ENCODE measurements around the gene SEC24B.

Gene SEC24B

DNA sequence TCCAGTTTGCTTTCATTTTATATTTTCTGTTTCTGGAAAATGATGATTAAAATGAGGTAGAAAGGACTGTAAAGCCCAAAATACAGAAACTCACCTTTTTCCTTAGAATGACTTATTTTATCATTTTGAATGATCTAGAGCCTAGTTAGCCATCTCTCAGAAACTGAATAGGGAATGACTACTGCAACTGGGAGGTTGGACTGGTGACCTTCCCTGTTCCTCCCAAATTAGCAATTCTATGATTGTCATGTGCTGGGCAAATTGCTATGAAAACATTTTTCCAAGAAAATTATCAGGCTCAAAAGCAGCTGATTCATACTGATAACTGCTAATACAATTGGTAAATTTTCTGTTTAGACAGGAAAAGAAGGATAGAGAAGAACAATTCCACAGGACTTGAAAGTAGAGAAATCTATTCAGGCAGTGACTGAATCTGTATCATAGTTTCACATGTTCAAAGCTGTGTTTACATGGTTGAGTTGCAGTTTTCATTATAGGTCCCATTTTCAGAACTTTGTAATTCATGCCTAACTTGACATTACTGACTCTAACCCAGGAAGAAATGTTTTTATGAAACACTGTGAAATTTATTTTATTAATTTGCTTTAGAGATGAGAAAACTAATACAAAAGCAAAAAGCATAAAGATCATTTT, 43.4 kb upstream of the SEC24B start:
- CTCF ChIA-PET, result no interaction called here
- POLR2A ChIA-PET, result no interaction called here
- TF ChIP-seq BHLHE40 (IDR thresholded peaks at IDR 0.05; ENCODE audit: borderline replicate concordance), result no peak
- DNase-seq (ENCODE audit: extremely low spot score), result no peak

DNA sequence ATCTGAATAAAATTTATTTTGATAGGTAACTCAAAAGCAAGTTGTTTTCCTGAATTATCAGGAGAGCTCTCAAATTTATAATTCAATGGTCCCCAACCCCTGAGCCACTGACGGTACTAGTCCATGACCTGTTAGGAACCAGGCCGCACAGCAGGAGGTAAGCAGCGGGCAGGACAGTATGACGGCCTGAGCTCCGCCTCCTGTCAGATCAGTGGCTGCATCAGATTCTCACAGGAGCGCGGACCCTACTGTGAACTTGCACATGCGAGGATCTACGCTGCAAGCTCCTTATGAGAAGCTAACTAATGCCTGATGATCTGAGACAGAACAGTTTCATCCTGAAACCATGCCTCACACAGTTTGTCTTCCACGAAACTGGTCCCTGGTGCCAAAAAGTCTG, 37.9 kb upstream of the SEC24B start:
- no peak for DNase-seq (ENCODE audit: extremely low spot score)
- POLR2A ChIA-PET, result no interaction called here
- CTCF ChIA-PET, result no interaction called here
- TF ChIP-seq FOXA1 (IDR thresholded peaks at IDR 0.05) (no peak), FOXM1 (IDR thresholded peaks at IDR 0.05; ENCODE audit: borderline replicate concordance) (no peak), ELF4 (IDR thresholded peaks at IDR 0.05) (no peak), L3MBTL2 (conservative IDR thresholded peaks at IDR 0.05) (no peak), SUZ12 (IDR thresholded peaks at IDR 0.05) (no peak), ZNF384 (IDR thresholded peaks at IDR 0.05) (no peak), HDGF (IDR thresholded peaks at IDR 0.05; ENCODE audit: borderline replicate concordance) (no peak), LEF1 (IDR thresholded peaks at IDR 0.05; ENCODE audit: borderline replicate concordance) (no peak), SP1 (IDR thresholded peaks at IDR 0.05) (no peak)

DNA sequence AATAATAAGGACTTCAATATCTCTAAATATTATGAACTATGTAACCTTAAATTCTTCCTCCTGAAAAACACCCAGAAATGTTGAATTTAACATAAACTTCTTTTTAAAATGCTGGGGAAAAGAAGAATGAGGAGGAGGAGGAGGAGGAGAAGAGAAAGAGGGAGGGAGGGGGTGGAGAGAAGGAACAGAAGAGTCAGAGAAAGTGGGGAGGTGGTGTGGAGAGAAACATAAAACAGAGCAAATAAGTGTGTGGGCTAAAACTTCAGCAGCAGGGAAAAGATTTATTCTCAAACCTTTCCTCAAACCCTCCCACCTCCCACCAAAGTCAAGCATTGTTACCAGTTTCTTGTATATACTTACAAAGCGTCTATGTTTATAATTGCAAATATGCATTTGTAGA, 34.7 kb upstream of the SEC24B start:
- TF ChIP-seq HDGF (IDR thresholded peaks at IDR 0.05; ENCODE audit: borderline replicate concordance) (no peak), ARNT (IDR thresholded peaks at IDR 0.05) (no peak), SP1 (IDR thresholded peaks at IDR 0.05) (no peak), L3MBTL2 (conservative IDR thresholded peaks at IDR 0.05) (no peak), NFRKB (IDR thresholded peaks at IDR 0.05) (no peak), SUZ12 (IDR thresholded peaks at IDR 0.05) (no peak), ELF4 (IDR thresholded peaks at IDR 0.05) (no peak), FOXA1 (IDR thresholded peaks at IDR 0.05) (no peak)
- TF ChIP-seq, protein P1, sequence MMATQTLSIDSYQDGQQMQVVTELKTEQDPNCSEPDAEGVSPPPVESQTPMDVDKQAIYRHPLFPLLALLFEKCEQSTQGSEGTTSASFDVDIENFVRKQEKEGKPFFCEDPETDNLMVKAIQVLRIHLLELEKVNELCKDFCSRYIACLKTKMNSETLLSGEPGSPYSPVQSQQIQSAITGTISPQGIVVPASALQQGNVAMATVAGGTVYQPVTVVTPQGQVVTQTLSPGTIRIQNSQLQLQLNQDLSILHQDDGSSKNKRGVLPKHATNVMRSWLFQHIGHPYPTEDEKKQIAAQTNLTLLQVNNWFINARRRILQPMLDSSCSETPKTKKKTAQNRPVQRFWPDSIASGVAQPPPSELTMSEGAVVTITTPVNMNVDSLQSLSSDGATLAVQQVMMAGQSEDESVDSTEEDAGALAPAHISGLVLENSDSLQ (IDR thresholded peaks at IDR 0.05), result no peak
- DNase-seq (ENCODE audit: extremely low spot score), result no peak
- ChIA-PET CTCF (no interaction called here), POLR2A (no interaction called here)

DNA sequence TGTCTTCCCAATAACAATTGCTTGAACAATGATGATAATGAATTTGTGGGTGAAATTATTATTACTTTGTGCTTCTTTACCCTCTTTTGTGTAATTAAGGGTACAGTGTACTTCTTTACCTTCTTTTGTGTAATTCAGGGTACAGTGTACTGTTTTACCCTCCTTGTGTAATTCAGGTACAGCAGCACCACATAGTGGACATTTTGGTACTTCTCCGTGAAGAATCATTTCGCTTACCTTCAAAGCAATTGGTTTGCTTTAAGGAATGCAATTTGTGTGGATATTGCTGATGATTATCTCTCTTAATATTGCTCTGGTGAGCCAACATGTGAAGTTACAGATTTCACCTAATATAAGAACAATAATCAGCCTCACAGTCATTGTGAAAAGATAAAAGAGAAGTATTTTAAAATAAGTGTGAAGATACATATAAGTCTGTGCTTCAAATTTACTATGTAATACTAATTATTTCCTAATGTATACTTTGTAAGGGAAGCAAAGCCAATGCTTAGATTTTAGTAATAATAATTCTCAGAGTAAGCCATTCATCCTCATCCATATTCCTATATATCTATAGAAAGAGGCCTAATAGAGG, 27.2 kb upstream of the SEC24B start:
- CTCF ChIA-PET, result interaction anchor here (0.6 to 1.2 kb wide), 6 partner anchors 9 to 572 kb away, joined by 3 to 5 read pairs (median 4); no protein-coding TSS in a partner anchor
- TF ChIP-seq FOXA1 (IDR thresholded peaks at IDR 0.05) (no peak), TARDBP (IDR thresholded peaks at IDR 0.05) (no peak), ZNF384 (IDR thresholded peaks at IDR 0.05) (no peak), LEF1 (IDR thresholded peaks at IDR 0.05; ENCODE audit: borderline replicate concordance) (no peak), L3MBTL2 (conservative IDR thresholded peaks at IDR 0.05) (no peak), BHLHE40 (IDR thresholded peaks at IDR 0.05; ENCODE audit: borderline replicate concordance) (no peak), FOXK2 (IDR thresholded peaks at IDR 0.05) (no peak), FOXM1 (IDR thresholded peaks at IDR 0.05; ENCODE audit: borderline replicate concordance) (no peak), ARNT (IDR thresholded peaks at IDR 0.05) (no peak), HDGF (IDR thresholded peaks at IDR 0.05; ENCODE audit: borderline replicate concordance) (no peak), ELF4 (IDR thresholded peaks at IDR 0.05) (no peak), SUZ12 (IDR thresholded peaks at IDR 0.05) (no peak), SP1 (IDR thresholded peaks at IDR 0.05) (no peak), CTBP1 (IDR thresholded peaks at IDR 0.05; ENCODE audit: borderline replicate concordance) (no peak), NFRKB (IDR thresholded peaks at IDR 0.05) (no peak)
- TF ChIP-seq, protein P1 (IDR thresholded peaks at IDR 0.05), result no peak
- POLR2A ChIA-PET, result no interaction called here

DNA sequence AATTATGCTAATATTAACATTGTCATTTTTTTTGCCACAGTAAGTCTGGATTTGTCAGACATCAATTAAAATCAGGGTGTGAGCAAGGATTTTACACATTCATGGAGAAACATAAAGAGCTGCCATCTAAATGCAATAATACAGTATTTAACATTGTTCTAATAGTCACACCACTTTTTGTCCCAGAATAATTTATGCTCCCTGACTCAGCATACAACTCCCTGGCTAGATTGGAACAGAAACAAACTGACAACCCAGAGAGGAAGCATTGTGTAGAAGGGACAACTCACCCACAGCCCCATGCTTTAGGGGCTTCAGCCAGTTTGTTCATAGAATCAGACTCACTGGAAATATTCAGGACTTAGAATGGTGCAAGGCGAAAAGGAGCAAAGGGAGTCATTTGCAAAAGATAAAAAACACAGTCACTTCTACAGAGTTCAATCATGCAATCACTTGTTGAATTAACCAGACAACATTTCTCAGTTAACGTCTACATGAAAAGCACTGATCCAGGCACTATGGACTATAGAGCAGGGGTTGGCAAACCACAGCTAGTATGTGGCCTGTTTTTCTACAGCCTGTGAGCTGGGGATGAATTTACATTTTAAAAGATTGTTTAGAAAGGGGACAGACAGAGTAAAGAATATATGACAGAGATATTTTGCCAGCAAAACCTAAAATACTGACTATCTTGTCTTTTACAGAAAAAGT, 26.4 kb upstream of the SEC24B start:
- TF ChIP-seq FOXA1 (IDR thresholded peaks at IDR 0.05), result no peak
- no peak for TF ChIP-seq SUZ12 (IDR thresholded peaks at IDR 0.05)
- TF ChIP-seq FOXM1 (IDR thresholded peaks at IDR 0.05; ENCODE audit: borderline replicate concordance), result no peak
- TF ChIP-seq ELF4 (IDR thresholded peaks at IDR 0.05), result no peak
- TF ChIP-seq NFRKB (IDR thresholded peaks at IDR 0.05), result no peak
- no peak for TF ChIP-seq SP1 (IDR thresholded peaks at IDR 0.05)
- no peak for TF ChIP-seq LEF1 (IDR thresholded peaks at IDR 0.05; ENCODE audit: borderline replicate concordance)
- no peak for TF ChIP-seq ARNT (IDR thresholded peaks at IDR 0.05)
- TF ChIP-seq, protein P1 (IDR thresholded peaks at IDR 0.05), result no peak
- no peak for TF ChIP-seq ZNF384 (IDR thresholded peaks at IDR 0.05)
- no peak for DNase-seq (ENCODE audit: extremely low spot score)
- POLR2A ChIA-PET, result no interaction called here
- CTCF ChIA-PET, result no interaction called here

More for the DNA sequence above, 27.2 kb upstream of the SEC24B start:
- peak; percentile 57 for DNase-seq (ENCODE audit: extremely low spot score)

DNA sequence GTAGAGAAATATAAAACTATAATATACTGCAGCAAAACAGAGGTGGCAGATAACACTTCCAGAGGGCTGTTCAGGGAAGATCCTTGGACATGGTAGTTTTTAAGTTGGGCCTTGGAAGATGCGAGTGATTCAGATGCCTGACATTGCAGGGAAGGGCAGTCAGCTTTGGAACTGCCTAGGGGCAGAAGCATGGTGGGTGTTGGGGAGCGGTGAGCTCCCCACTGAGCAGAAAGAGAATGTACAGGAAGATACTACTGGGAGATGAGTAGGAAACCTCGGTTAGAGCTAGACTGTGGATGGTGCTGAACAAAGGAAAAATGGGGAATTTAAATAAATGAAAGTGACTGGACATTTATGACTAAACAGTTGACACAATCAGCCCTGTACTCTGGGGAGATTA, 24.9 kb upstream of the SEC24B start:
- CTCF ChIA-PET, result no interaction called here

More for the DNA sequence above, 24.9 kb upstream of the SEC24B start:
- DNase-seq (ENCODE audit: extremely low spot score), result no peak
- POLR2A ChIA-PET, result no interaction called here
- TF ChIP-seq ELF4 (IDR thresholded peaks at IDR 0.05), result no peak
- TF ChIP-seq NFRKB (IDR thresholded peaks at IDR 0.05), result no peak
- no peak for TF ChIP-seq TARDBP (IDR thresholded peaks at IDR 0.05)
- TF ChIP-seq FOXK2 (IDR thresholded peaks at IDR 0.05), result no peak
- TF ChIP-seq BHLHE40 (IDR thresholded peaks at IDR 0.05; ENCODE audit: borderline replicate concordance), result no peak
- TF ChIP-seq, protein P1 (IDR thresholded peaks at IDR 0.05), result no peak

All from HEK293T (cell line).